Measurements from ENCODE around the gene GNLY. TPM values are rescaled to one million over a fixed set of nuclear protein-coding genes. Genes with fewer than 3 reads are reported as not detected.

GNLY gene
- not detected in 2 replicates for total RNA-seq

DNA sequence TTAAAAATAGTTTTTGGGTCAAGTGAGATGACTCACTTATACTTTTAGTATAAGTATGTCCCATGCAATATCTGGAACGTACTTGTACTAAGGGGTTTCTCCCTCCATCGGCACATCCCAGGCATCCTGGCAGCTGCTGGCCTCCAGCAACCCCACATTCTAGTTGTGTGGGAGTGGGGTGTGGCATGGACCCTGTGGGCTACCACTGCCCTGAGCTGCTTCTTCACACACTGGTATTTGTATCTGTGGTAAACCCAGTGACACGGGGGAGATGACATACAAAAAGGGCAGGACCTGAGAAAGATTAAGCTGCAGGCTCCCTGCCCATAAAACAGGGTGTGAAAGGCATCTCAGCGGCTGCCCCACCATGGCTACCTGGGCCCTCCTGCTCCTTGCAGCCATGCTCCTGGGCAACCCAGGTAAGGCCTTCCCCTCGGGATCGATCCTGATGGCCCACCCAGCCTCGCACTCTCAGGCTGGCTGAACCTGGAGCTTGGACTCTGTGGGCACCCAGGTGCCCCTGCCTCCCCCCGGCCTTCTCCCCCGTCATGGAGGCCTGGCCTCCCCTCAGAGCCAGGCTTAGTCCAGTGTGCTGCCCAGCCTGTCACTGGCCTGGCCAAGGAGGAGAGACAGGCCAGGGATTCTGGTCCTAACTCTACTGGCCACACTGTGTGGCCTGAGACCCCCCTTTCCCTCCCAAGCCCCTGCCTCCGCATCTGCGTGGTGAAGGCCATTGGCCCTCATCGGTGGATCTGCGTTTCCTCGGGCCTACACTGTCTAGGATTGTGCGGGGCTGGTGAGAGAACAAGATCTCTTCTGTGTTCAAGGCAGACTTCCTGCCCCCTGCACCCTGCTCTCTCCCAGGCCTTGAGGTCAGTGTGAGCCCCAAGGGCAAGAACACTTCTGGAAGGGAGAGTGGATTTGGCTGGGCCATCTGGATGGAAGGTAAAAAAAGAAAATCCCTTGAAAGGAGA is at the start of gene GNLY:
Gene GNLY, plus strand, starts transcription at position 307 of the 974 bp plus-strand sequence. Its CDS starts 61 bp downstream, at position 368.

DNA sequence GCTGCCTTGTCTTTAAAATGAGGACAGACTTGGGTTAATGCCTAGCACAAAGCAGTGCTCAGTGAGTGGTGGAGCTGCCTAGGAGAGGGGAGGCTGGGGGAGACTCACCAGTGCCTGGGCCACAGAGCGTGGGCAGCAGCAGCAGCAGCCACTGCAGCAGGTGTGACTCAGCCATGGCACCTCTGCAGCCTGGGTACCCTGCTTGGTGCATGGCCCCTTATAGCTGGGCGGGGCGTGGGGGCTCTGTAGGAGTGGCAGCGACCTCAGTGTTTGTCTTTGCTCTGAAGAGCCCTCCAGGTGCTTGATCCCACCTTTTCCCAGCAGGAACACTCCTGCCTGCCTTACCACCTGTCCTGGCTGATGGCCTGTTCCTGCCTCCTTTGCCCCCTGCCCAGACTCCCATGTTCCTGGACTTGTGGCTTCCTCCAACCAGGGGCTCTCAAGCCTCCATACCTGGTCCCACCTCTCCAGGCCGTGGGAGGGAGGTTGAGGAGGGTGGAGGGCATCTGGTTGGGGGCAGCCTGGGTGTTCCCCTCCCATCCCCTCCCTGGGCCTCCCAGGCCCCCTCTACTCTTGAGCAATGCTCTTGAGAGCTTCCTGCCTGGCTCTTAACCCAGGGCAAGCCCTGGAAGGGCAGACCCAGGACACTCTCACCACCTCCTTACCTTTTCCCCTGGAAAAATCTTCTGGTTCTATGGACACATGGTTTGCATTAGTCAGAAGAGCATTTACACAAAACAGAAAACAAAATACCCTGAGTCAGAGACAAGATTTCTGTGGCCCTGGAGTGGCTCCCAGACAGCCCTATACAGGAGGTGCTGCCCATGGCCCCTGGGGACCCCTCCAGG is 25.9 kb upstream of the GNLY start, which contains the start of gene SFTPB:
Gene SFTPB, minus strand, starts transcription at position 191 of the 848 bp plus-strand sequence. Its CDS starts 16 bp downstream, at position 175.

Other genes starting within 250 kb of the GNLY start
- 82.9 and 86.1 TPM in 2 replicates for gene MAT2A, start 155.2 kb upstream of the GNLY start, total RNA-seq
- gene GGCX, start 132.9 kb upstream of the GNLY start, total RNA-seq: 50.1 and 53.3 TPM in 2 replicates
- gene VAMP8, start 116.8 kb upstream of the GNLY start, total RNA-seq: 2.5 and 5.2 TPM in 2 replicates
- gene VAMP5, start 109.9 kb upstream of the GNLY start, total RNA-seq: 98.0 and 106 TPM in 2 replicates
- 281 and 288 TPM in 2 replicates for gene RNF181, start 98.6 kb upstream of the GNLY start, total RNA-seq
- gene TMEM150A, start 91.7 kb upstream of the GNLY start, total RNA-seq: 9.9 and 10.7 TPM in 2 replicates
- gene C2orf68, start 82.3 kb upstream of the GNLY start, total RNA-seq: 12.5 and 14.5 TPM in 2 replicates
- 76.1 and 76.5 TPM in 2 replicates for gene USP39, start 78.2 kb upstream of the GNLY start, total RNA-seq
- not detected in 2 replicates for gene SFTPB, start 26.2 kb upstream of the GNLY start, total RNA-seq
- gene ATOH8, start 59.6 kb downstream of the GNLY start, total RNA-seq: 11.4 and 15.1 TPM in 2 replicates
- gene ST3GAL5, start 194.6 kb downstream of the GNLY start, total RNA-seq: 2.5 and 3.9 TPM in 2 replicates

Measured in bronchus fibroblast of lung (primary cell).